HK-2 (cell line): ENCODE results near the gene N4BP3.

Experiments
- DNase-seq: peaks from one replicate; pipeline ENCODE4 v3.0.0-alpha.2; 2018; ENCODE audit not compliant: unreplicated experiment

N4BP3 gene

DNA sequence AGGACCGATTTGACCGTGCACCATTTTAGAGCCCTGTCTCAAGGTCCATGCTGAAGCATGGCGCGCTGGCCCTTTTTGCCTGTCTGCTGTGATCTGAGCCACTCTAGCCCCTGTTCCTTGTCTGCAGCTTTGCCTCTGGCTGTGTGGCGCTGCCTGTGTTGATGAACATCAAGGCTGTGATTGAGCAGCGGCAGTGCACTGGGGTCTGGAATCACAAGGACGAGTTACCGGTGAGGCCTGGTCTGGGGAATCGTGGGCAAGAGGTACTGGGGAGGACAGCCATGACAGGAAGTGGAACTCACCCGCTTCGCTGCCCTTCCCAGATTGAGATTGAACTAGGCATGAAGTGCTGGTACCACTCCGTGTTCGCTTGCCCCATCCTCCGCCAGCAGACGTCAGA is 34.1 kb downstream of the N4BP3 start:
- no peak for DNase-seq

DNA sequence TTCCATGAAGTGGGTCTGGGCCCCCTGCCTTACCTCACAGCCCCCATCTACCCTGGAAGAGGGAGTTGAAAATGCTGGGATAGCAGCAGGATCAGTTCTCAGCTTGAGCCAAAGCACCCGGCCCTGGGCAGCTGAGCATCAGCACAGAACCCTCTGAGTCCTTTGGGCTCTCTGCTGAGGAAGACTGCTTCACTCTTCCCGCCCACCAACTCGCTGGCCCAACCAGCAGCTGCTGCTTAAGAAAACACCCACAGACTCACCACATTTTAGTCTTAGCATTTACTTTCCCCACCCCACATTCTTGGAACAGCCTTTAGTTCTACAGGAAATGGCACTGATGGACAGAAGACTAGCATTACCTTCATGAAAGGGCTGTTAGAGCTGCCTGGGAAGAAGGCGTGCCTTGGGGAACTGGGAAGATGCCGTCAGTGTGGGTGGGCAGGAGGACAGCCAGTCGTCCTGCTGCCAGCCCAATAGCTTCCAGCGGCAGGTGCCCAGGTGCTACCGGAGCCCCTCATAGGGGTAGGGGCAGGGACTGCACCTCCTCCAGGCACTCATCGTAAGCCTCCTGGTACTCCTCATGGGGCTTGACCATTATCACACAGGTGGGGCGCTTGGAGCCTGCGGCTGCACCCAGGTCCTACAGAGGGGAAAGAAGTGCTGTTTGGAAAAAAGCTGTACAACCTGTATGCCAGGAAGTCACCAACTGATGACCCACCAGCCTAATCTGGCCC is 36.0 kb downstream of the N4BP3 start:
- no peak for DNase-seq

DNA sequence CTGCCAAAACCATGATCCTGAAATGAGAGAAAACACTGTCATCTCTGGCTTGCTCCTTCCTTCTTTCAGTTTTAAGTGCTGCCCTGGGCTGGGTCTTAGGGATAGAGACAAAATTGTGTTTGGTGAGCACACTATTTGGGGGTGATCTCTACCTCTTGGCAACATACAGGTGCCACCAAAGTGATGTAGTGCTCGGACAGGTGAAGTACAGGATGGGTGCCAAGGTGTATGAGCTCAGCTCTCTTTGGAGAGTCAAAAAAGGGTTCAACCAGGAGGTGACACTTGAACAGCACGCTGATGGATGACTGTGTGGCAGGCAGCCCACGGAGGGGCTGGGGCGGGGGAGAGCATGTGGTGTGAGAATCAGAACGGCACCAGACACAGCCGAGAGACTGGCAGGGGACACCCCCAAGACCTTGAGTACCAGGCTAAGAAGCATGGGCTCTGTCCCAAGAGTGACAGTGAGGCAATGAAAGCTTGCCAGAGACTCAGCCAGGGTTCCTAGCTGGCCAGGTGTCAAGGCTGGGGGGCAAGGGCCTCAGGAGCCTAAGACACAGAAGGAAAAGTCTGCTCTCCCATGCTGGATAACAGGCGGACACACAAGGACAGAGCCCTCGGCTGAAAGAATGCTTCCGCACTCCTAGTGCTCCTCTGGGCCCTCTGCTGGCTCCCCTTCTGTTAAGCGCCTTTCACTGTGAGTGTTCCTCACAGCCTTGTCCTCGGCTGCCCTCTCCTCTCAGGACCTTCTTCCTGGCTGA is 37.8 kb downstream of the N4BP3 start:
- DNase-seq = no peak

DNA sequence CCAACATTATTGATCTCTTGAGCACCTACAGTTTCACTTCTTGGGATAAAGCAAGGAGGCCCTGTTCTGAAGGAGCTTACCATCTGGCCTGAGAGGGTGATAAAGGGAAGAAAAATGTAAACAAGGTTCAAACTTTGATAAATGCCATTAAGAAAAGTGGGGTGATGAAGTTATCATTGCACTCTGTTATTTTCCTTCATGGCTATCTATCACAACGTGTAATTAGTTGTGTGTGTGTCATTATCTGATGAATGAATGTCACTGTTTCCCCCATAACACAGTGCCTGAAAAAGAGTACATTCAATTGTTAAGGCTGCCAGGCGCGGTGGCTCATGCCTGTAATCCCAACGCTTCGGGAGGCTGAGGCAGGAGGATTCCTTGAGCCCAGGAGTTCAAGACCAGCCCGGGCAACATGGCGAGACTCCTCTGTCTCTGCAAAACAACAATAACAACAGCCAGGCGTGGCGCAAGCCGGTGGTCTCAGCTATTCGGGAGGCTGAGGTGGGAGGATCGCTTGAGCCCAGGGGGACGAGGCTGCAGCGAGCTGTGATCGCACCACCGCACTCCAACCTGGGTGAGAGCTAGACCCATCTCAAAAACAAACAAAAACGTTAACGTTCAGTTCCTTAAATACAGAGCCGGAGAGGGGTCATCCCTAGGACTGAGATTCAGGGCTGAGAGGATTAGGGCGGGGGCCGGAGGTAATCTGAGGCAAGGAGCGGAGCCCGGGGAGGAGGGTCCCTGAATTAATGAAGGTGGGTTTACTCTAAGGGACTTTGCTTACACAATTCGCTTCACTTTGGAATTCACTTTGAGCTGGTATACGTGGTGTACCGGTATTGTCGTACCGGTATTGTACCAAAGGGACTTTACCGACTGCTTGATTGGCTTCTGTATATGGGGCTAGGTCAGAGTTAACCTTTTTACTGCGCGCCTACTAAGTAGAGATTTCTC is 39.4 kb downstream of the N4BP3 start:
- no peak for DNase-seq

DNA sequence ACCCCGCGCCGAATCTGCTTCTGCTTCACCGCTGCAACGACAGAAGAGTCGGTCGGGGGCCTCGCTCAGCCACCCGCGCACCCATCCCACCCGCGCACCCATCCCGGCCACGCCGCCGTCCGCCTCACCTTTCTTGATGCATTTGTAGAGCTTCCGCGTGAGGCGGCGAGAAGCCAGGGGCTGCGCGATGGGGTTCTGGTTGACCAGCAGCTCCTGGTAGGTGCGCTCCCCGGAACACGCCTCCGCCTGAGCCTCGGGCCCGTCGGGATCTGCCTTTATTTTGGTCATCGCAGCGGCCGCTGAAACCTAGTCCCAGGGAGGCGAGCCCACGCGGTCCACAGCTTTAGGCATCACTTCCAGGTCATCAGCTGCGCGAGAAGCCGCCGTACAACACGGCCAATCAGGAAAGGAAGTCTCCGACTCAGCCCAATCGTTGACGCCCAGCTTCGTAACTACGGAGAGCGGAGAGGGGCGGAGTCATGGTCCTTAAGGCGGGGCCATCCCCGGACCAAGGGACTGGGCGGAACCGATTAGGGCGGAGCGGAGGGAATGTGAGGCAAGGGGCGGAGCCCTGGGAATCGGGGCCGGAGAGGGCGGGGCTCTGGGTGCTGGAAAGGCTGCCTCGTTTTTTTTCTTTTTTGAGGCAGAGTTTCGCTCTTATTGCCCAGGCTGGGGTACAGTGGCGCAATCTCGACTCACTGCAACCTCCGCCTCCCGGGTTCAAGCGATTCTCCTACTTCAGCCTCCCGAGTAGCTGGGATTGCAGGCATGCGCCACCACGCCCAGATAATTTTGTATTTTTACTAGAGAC is 40.4 kb downstream of the N4BP3 start, which contains the start of gene NHP2:
NHP2 (minus strand) TSS at position 356 of the 811 bp plus-strand sequence; CDS start at position 288, 68 bp downstream.
- DNase-seq = peak; percentile 94

DNA sequence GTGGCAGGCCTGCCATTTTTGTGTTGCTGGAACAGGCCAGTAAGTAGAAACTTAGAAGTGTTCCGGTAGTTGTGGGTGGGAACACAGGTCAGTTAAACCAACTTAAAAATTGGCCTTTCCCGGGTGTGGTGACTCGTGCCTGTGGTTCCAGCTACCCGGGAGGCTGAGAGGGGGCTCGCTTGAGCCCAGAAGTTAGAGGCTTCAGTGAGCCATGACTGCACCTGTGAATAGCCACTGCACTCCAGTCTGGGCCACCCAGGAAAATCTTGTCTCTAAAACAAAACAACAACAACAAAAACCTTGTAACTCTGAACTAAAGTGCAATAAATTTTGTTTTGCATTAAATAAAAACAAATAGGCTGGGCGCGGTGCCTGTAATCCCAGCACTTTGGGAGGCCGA is 41.7 kb downstream of the N4BP3 start:
- DNase-seq = no peak

DNA sequence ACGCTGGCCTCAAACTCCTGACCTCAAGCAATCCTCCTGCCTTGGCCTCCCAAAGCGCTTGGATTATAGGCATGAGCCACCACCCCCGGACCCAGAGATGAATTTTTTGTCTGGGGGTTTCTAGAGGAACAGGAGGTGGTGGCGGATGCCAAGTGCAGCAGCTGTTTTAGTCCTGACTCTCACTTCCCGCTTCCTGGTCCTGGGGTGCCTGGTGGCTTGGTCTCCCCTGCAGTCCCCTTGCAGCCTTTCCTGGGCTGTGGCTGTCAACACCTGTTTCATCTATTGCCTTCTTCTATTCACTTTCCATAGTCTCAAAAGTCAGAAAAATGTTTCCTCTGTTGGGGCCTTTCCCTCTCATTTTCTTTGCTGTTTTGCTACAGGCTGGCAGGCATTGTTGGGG is 46.8 kb downstream of the N4BP3 start:
- no peak for DNase-seq

DNA sequence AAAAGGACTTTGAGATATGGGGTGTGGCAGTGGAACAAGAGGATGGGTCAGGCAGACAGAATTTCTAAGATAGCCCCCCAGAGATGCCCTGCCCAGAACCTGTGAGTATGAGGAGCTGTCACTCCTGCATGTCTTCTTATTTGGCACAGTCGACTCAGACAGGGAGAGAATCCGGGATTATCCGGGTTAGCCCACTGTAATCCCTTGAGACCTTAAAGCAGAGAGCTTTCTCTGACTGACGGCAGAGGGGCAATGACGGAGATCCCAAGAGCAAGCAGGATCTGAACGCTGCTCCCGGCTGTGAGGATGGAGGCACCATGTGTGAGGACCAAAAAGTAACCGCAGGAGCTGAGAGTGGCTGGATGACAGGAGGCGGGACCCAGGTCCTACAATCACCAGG is 49.1 kb downstream of the N4BP3 start:
- no peak for DNase-seq

DNA sequence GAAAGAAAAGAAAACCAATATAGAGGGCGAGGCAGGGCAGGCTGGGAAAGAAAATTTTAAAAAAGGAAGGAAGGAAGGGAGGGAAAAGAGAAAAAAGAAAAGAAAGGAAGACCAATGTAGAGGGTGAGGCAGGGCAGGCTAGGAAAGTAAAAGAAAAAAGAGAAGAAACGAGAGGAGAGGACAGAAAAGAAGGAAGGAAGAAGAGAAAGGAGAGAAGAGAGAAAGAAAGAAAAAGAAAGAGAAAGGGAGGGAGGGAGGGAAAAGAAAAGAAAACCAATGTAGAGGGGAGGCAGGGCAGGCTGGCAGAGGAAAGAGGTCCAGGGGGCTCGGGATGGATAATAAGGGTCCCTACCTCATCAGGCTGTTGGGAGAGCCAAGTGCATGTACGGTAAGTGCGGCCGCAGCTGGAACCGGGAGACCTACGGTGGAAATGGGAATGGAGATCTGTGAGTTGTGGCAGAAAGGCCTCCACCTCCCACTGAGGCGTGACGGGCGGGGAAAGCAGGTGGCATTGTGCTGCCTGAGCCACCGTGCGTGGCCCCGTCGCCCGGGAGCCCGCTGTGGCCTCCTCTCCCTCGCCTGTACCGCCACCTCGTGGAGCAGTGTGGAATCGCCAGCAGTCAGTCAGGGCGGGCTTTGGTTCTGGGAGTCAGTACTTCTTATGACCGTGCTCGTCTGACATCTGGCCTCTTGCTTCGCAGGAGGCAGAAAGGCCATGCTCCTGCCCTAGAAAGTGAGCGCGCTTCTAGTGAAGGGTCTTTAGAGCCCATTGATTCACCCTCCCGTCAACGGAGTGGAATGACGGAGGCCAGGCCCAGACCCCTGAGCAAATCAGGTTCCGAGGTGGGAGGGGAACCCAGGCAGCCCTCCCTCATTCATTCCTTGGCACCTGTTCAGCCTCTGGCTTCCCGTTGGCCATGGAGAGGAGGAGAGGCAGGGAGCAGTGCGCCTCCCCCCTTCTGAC is 50.7 kb downstream of the N4BP3 start:
- peak; percentile 82 for DNase-seq

DNA sequence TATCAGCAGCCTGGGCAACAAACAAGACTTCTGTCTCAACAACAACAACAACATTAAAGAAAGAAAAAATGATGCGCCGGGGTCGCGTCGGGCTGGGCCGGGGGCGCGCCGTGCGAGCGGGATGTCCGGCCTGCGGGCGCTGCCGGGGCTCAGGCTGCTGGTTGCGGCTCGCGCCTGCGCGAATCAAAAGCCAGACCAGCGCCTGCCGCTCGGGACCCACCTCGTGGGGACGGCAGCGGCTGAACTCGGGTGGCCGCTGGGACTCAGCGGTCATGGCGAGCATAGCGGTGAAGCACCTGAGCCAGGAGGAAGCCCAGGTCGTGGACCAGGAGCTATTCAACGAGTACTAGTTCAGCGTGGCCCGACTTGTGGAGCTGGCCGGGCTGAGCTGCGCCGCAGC is 52.2 kb downstream of the N4BP3 start:
- no peak for DNase-seq

DNA sequence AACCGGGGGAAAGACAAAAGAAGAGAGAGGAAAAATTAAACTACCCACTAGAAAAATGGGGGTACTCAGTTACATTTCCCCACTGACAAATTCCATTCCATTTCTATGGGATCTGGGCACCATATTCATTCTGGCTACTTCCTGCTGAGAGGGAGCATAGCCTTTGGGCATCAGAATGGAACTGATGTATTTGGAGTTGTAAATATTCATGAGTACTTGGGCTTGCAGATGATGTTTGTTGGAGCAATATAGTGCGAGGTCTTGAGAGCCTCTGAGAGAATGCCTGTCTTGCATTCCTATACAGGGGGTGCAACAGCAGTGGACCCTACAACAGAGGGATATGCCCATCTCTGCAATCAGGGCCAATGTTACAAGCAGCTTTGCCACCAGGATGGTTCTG is 57.1 kb downstream of the N4BP3 start:
- no peak for DNase-seq

DNA sequence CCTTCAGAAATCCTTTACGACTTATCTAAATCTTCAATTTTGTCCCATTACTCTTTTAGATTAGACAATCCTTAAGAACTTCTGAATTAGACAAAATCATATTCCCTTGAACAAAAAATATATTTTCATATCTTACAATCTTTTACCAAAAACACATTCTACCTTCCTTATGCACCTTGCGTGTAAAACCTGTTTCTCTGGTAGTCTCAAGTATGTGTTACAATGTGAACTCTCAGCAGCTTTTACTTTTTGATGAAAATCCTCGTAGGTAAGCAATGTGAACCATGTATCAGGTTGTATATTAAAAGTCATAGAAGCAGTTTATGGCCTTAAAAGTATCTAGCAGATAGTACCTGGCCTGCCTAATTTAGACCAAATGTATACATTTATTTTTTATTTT is 61.1 kb downstream of the N4BP3 start:
- DNase-seq = no peak
